GM08714 (cell line): ENCODE data around the gene CPE.

Experiments
- H3K4me3 ChIP-seq: fragments of 200-500 bp; sonication (Bioruptor generic); 2 replicates; pipeline ENCODE4 v1.5.1; 2014; ENCODE audit warnings: mild to moderate bottlenecking, low read length, inconsistent platforms
- ZNF274 ChIP-seq: IDR thresholded peaks from 2 replicates; pipeline ENCODE4 v1.6.1; 2012; ENCODE audit warnings: mild to moderate bottlenecking, low read depth, low read length

Gene CPE

GRCh38 chr4:165381821-165382373 is 3.1 kb downstream of the CPE start:
- TF ChIP-seq ZNF274 = no peak
- H3K4me3 ChIP-seq = no peak overlapping the region

- no peak for TF ChIP-seq ZNF274
- H3K4me3 ChIP-seq = no peak overlapping the region
Measured at GRCh38 chr4:165382640-165383039, 3.8 kb downstream of the CPE start.

- no peak for TF ChIP-seq ZNF274
Measured at GRCh38 chr4:165383591-165384073, 4.8 kb downstream of the CPE start.

GRCh38 chr4:165384186-165384585 is 5.4 kb downstream of the CPE start:
- H3K4me3 ChIP-seq = no peak overlapping the region
- no peak for TF ChIP-seq ZNF274

More at GRCh38 chr4:165383591-165384073, 4.8 kb downstream of the CPE start:
- no peak overlapping the region for H3K4me3 ChIP-seq

GRCh38 chr4:165384598-165384997 is 5.8 kb downstream of the CPE start:
- no peak overlapping the region for H3K4me3 ChIP-seq
- no peak for TF ChIP-seq ZNF274

- TF ChIP-seq ZNF274 = no peak
- H3K4me3 ChIP-seq = no peak overlapping the region
Measured at GRCh38 chr4:165385126-165385525, 6.3 kb downstream of the CPE start.

GRCh38 chr4:165386328-165386727 is 7.5 kb downstream of the CPE start:
- TF ChIP-seq ZNF274 = no peak
- no peak overlapping the region for H3K4me3 ChIP-seq

GRCh38 chr4:165388756-165389155 is 9.9 kb downstream of the CPE start:
- no peak overlapping the region for H3K4me3 ChIP-seq
- no peak for TF ChIP-seq ZNF274

- TF ChIP-seq ZNF274 = no peak
- H3K4me3 ChIP-seq = no peak overlapping the region
Measured at GRCh38 chr4:165393051-165393450, 14.2 kb downstream of the CPE start.

- H3K4me3 ChIP-seq = no peak overlapping the region
- no peak for TF ChIP-seq ZNF274
Measured at GRCh38 chr4:165393704-165394103, 14.9 kb downstream of the CPE start.

- TF ChIP-seq ZNF274 = no peak
- H3K4me3 ChIP-seq = no peak overlapping the region
Measured at GRCh38 chr4:165394275-165394674, 15.5 kb downstream of the CPE start.

- no peak for TF ChIP-seq ZNF274
- H3K4me3 ChIP-seq = no peak overlapping the region
Measured at GRCh38 chr4:165398570-165398969, 19.8 kb downstream of the CPE start.

GRCh38 chr4:165402375-165402774 is 23.6 kb downstream of the CPE start:
- TF ChIP-seq ZNF274 = no peak

GRCh38 chr4:165403048-165403447 is 24.2 kb downstream of the CPE start:
- no peak overlapping the region for H3K4me3 ChIP-seq
- no peak for TF ChIP-seq ZNF274

More at GRCh38 chr4:165402375-165402774, 23.6 kb downstream of the CPE start:
- no peak overlapping the region for H3K4me3 ChIP-seq

GRCh38 chr4:165403637-165404036 is 24.8 kb downstream of the CPE start:
- H3K4me3 ChIP-seq = no peak overlapping the region
- TF ChIP-seq ZNF274 = no peak

- no peak for TF ChIP-seq ZNF274
- H3K4me3 ChIP-seq = no peak overlapping the region
Measured at GRCh38 chr4:165404080-165404479, 25.3 kb downstream of the CPE start.

GRCh38 chr4:165404696-165405095 is 25.9 kb downstream of the CPE start:
- TF ChIP-seq ZNF274 = no peak
- H3K4me3 ChIP-seq = no peak overlapping the region
